HepG2 (cell line): ENCODE data around the gene CPNE4. TPM values are rescaled to one million over a fixed set of nuclear protein-coding genes. Genes with fewer than 3 reads are reported as not detected.

ENCODE experiments used
- ATAC-seq: fragments of 200-7000 bp; cut with Tn5 transposase; 3 replicates; pipeline ENCODE4 v1.9.1; 2020; ENCODE audit warnings: mild to moderate bottlenecking, moderate library complexity
- BruUV-seq: library from RNA; stranded (reverse); fragments of 400-500 nt; replicated peaks from 2 replicates; lab custom pipeline; 2021; lab: Mats Ljungman, UMichigan
- CTCF ChIA-PET: fragments of 300-600 bp; formaldehyde crosslinking; extraction: SDS; loops from one replicate; lab custom pipeline; 2021; ENCODE audit warnings: low total read pairs, inconsistent platforms, low intra/inter-chr PET ratio; lab: Yijun Ruan, JAX
- POLR2A ChIA-PET: fragments of 350-600 bp; sonication (Branson Sonifier 250); formaldehyde crosslinking; loops from one replicate; lab custom pipeline; 2020; ENCODE audit warnings: antibody characterized with exemption, inconsistent platforms; lab: Yijun Ruan, JAX
- DNase-seq: peaks from one replicate; pipeline ENCODE4 v3.0.0-alpha.2; 2015; ENCODE audit warnings: low spot score
- FAIRE-seq: peaks from 3 replicates; lab custom pipeline; 2011; peaks lifted over from hg19 to GRCh38; lab: Jason Lieb, UNC
- H2AFZ ChIP-seq: one replicate; pipeline ENCODE4 v1.6.1; 2011; ENCODE audit warnings: low read length, inconsistent platforms
- H3K27ac ChIP-seq: fragments of 300-600 bp; 3 replicates; pipeline ENCODE4 v1.8.0; 2011; ENCODE audit warnings: mixed run types, mild to moderate bottlenecking, mixed read lengths, low read length, inconsistent platforms; ENCODE audit not compliant: insufficient read depth; ENCODE audit errors: extremely low read length
- H3K27me3 ChIP-seq, 2 experiments: fragments of 200-600 bp in 1 of 2; 2 replicates in 1 of 2; 3 replicates in 1 of 2; pipeline versions ENCODE4 v1.6.0 to v1.8.0; 2011; ENCODE audit warnings: low read length in 2 of 2, mild to moderate bottlenecking in 2 of 2, moderate library complexity in 2 of 2, inconsistent platforms in 1 of 2; ENCODE audit not compliant: insufficient read depth in 2 of 2, control insufficient read depth in 1 of 2
- H3K36me3 ChIP-seq, 2 experiments: fragments of 200-600 bp in 1 of 2; replicated peaks in 1 of 2; 2 replicates in 1 of 2; 3 replicates in 1 of 2; pipeline versions ENCODE4 v1.5.1 to v1.8.0; 2011; ENCODE audit warnings: low read length in 2 of 2, inconsistent platforms in 1 of 2; ENCODE audit not compliant: insufficient read depth in 2 of 2, control insufficient read depth in 1 of 2
- H3K4me1 ChIP-seq: 2 replicates; pipeline ENCODE4 v1.5.1; 2012; ENCODE audit warnings: low read length, inconsistent platforms; ENCODE audit not compliant: insufficient read depth
- H3K4me2 ChIP-seq: 2 replicates; pipeline ENCODE4 v1.6.0; 2011; ENCODE audit warnings: low read depth, low read length, inconsistent platforms
- H3K4me3 ChIP-seq, 3 experiments: fragments of 200-600 bp in 1 of 3; sonication (generic), shearing (Covaris generic) in 1 of 3; replicated peaks in 1 of 3; 2 replicates each; pipeline ENCODE4 v1.5.1; 2011 to 2016; ENCODE audit warnings: low read length in 3 of 3, inconsistent platforms in 2 of 3, low read depth in 2 of 3, mild to moderate bottlenecking in 2 of 3, control low read depth in 1 of 3, mixed read lengths in 1 of 3; ENCODE audit not compliant: insufficient read depth in 1 of 3
- H3K79me2 ChIP-seq: one replicate; pipeline ENCODE4 v1.6.1; 2011; ENCODE audit warnings: low read length, inconsistent platforms; ENCODE audit not compliant: insufficient read depth
- H3K9ac ChIP-seq: 2 replicates; pipeline ENCODE4 v1.6.0; 2011; ENCODE audit warnings: mild to moderate bottlenecking, low read depth, low read length, inconsistent platforms; ENCODE audit not compliant: insufficient read depth
- H3K9me3 ChIP-seq: 2 replicates; pipeline ENCODE4 v1.5.1; 2012; ENCODE audit warnings: mild to moderate bottlenecking, low read length
- H4K20me1 ChIP-seq: 2 replicates; pipeline ENCODE4 v1.6.0; 2011; ENCODE audit warnings: inconsistent platforms, mild to moderate bottlenecking, low read length, moderate library complexity; ENCODE audit not compliant: insufficient read depth
- GTF3A ChIP-seq: sonication (generic); formaldehyde crosslinking; conservative IDR thresholded peaks from 2 replicates; pipeline ENCODE4 v1.4.0; 2020; ENCODE audit warnings: mild to moderate bottlenecking, missing genetic modification reagents
- IRF9 ChIP-seq: sonication (generic); formaldehyde crosslinking; IDR thresholded peaks from 2 replicates; pipeline ENCODE4 v1.8.0; 2022; ENCODE audit warnings: missing genetic modification reagents, mild to moderate bottlenecking, borderline replicate concordance
- MEIS1 ChIP-seq: sonication (generic); formaldehyde crosslinking; IDR thresholded peaks from 2 replicates; pipeline ENCODE4 v1.9.0; 2021; ENCODE audit warnings: mild to moderate bottlenecking, missing genetic modification reagents, moderate library complexity, borderline replicate concordance
- MIER3 ChIP-seq: IDR thresholded peaks from 2 replicates; pipeline ENCODE4 v1.6.1; 2016; ENCODE audit warnings: missing compliant biosample characterization, borderline replicate concordance
- NR2F1 ChIP-seq, 2 experiments: fragments of 450-650 bp in 1 of 2; formaldehyde crosslinking in 1 of 2; IDR thresholded peaks; 2 replicates each; pipeline versions ENCODE4 v1.5.0 to v1.6.1; 2016 to 2020; ENCODE audit warnings: mild to moderate bottlenecking in 1 of 2, missing compliant biosample characterization in 1 of 2, missing genetic modification reagents in 1 of 2, moderate library complexity in 1 of 2
- NRL ChIP-seq: sonication (generic); formaldehyde crosslinking; IDR thresholded peaks from 2 replicates; pipeline ENCODE4 v1.5.0; 2020; ENCODE audit warnings: missing genetic modification reagents, mild to moderate bottlenecking, moderate library complexity, borderline replicate concordance
- SCMH1 ChIP-seq: sonication (generic); formaldehyde crosslinking; IDR thresholded peaks from 2 replicates; pipeline ENCODE4 v1.9.0; 2021; ENCODE audit warnings: missing genetic modification reagents, mild to moderate bottlenecking, borderline replicate concordance
- SIN3A ChIP-seq: IDR thresholded peaks from 2 replicates; pipeline ENCODE4 v1.6.1; 2011; ENCODE audit warnings: low read depth, mild to moderate bottlenecking, control low read depth, low read length, borderline replicate concordance
- TCF7 ChIP-seq: sonication (generic); IDR thresholded peaks from 2 replicates; pipeline ENCODE4 v1.6.1; 2016; ENCODE audit warnings: antibody characterized with exemption, low read depth
- TERF1 ChIP-seq: sonication (generic); formaldehyde crosslinking; IDR thresholded peaks from 2 replicates; pipeline ENCODE4 v1.8.0; 2022; ENCODE audit warnings: mild to moderate bottlenecking, missing genetic modification reagents, moderate library complexity
- ZFP36L2 ChIP-seq: sonication (generic); formaldehyde crosslinking; IDR thresholded peaks from 2 replicates; pipeline ENCODE4 v1.4.0; 2020; ENCODE audit warnings: missing genetic modification reagents
- ZNF589 ChIP-seq: sonication (generic); formaldehyde crosslinking; conservative IDR thresholded peaks from 2 replicates; pipeline ENCODE4 v1.8.0; 2022; ENCODE audit warnings: mild to moderate bottlenecking, moderate library complexity, missing genetic modification reagents
- ZNF605 ChIP-seq: sonication (generic); formaldehyde crosslinking; IDR thresholded peaks from 2 replicates; pipeline ENCODE4 v1.8.0; 2022; ENCODE audit warnings: mild to moderate bottlenecking, missing genetic modification reagents
- ZNF780A ChIP-seq: sonication (generic); formaldehyde crosslinking; IDR thresholded peaks from 2 replicates; pipeline ENCODE4 v1.8.0; 2022; ENCODE audit warnings: mild to moderate bottlenecking, missing genetic modification reagents, moderate library complexity
- ZNF816 ChIP-seq: sonication (generic); formaldehyde crosslinking; IDR thresholded peaks from 2 replicates; pipeline ENCODE4 v1.8.0; 2022; ENCODE audit warnings: missing genetic modification reagents, mild to moderate bottlenecking, borderline replicate concordance
- ZZZ3 ChIP-seq: sonication (generic); formaldehyde crosslinking; IDR thresholded peaks from 2 replicates; pipeline ENCODE4 v1.4.0; 2020; ENCODE audit warnings: missing genetic modification reagents, mild to moderate bottlenecking, borderline replicate concordance
- in situ Hi-C: cut with HindIII; loops from 2 replicates; pipeline ENCODE4 v1.10.0; 2017; ENCODE audit warnings: low pct_unique_long_range_greater_than_20kb; ENCODE audit not compliant: extremely low pct_ligation_motif_present
- intact Hi-C: fragments of 100-400 bp; cut with micrococcal nuclease; formaldehyde crosslinking; loops from one replicate; pipeline ENCODE4 v1.10.0; 2022; ENCODE audit not compliant: unreplicated experiment
- polyA plus RNA-seq, 8 experiments: library from polyadenylated mRNA; depleted of rRNA in 3 of 8; stranded (reverse) in 7 of 8; unstranded in 1 of 8; fragments of >200 nt; fragmentation: Illumina TruSeq in 4 of 8; extraction: Trizol in 4 of 8; gene quantifications; 2 replicates each; pipeline versions ENCODE4 v1.2.1 to v1.2.3, GENCODE V29; 2011 to 2016; ENCODE audit warnings: low read depth in 4 of 8, missing spikeins in 1 of 8, mixed read lengths in 1 of 8; ENCODE audit not compliant: insufficient read depth in 1 of 8
- total RNA-seq, 5 experiments: library from RNA; depleted of rRNA; stranded (reverse); fragments of >200 nt; fragmentation: Illumina TruSeq; extraction: Trizol; gene quantifications; 2 replicates each; pipeline ENCODE4 v1.2.3, GENCODE V29; 2016; ENCODE audit warnings: low read depth in 1 of 5
- TF ChIP-seq, protein P1 (sequence below): sonication (generic); formaldehyde crosslinking; conservative IDR thresholded peaks from 2 replicates; pipeline ENCODE4 v1.4.0; 2020; ENCODE audit warnings: missing genetic modification reagents
- TF ChIP-seq, protein P2 (sequence below): sonication (generic); formaldehyde crosslinking; IDR thresholded peaks from 2 replicates; pipeline ENCODE4 v1.5.0; 2020; ENCODE audit warnings: mild to moderate bottlenecking, missing genetic modification reagents

CPNE4 gene
- total and polyA plus RNA-seq, 2 of the 13 experiments (the other 11 are each of a cell fraction or from before 2014, with no cell fraction given), result not detected

DNA sequence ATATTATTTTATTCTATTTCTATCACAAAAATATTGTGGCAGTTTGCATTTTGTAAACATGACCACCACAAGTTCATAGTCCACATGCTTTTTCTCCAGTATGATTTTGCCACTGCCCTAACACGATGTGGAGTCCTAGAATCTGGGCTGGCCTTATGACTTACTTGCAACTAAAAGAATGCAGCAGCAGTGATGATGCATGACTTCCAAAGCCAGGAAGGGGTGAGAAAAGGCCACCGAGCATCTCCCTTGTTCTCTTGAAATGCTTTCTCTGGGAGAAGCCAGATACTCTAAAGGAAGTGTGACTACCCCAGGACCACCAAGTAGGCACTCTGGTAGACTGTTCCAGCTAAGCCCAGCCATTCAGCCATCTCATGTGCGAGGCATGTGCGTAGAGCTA, 340.4 kb downstream of the CPNE4 start (continued):
- TF ChIP-seq, protein P1, sequence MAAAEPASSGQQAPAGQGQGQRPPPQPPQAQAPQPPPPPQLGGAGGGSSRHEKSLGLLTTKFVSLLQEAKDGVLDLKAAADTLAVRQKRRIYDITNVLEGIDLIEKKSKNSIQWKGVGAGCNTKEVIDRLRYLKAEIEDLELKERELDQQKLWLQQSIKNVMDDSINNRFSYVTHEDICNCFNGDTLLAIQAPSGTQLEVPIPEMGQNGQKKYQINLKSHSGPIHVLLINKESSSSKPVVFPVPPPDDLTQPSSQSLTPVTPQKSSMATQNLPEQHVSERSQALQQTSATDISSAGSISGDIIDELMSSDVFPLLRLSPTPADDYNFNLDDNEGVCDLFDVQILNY, result no peak
- TF ChIP-seq TCF7 (no peak), NRL (CRISPR knock-in tag) (no peak), SIN3A (no peak), IRF9 (CRISPR knock-in tag) (no peak), ZFP36L2 (CRISPR knock-in tag) (no peak), ZZZ3 (CRISPR knock-in tag) (no peak)

- Histone ChIP-seq H3K4me1 (no peaks in the 10 kb centered on the region), H3K27me3 (no peaks in the 10 kb centered on the region), H3K9ac (no peak overlapping the region), H3K4me3 (no peak overlapping the region), H4K20me1 (no peaks in the 10 kb centered on the region), H3K9me3 (no peaks in the 10 kb centered on the region), H3K4me2 (no peak overlapping the region), H3K27ac (no peak overlapping the region), H2AFZ (no peak overlapping the region), H3K79me2 (no peaks in the 10 kb centered on the region), H3K36me3 (no peaks in the 10 kb centered on the region)
- TF ChIP-seq MIER3, result no peak
- no peak for TF ChIP-seq TERF1 (CRISPR knock-in tag)
- TF ChIP-seq ZNF816 (CRISPR knock-in tag), result no peak
- no peak for TF ChIP-seq ZNF589 (CRISPR knock-in tag)
- TF ChIP-seq MEIS1, result no peak
- no peak for TF ChIP-seq ZNF780A (CRISPR knock-in tag)
- TF ChIP-seq GTF3A (CRISPR knock-in tag), result no peak
- no peak for TF ChIP-seq ZNF605
- TF ChIP-seq NR2F1 (CRISPR knock-in tag; IDR thresholded peaks at IDR 0.05), result no peak
- TF ChIP-seq, protein P2, sequence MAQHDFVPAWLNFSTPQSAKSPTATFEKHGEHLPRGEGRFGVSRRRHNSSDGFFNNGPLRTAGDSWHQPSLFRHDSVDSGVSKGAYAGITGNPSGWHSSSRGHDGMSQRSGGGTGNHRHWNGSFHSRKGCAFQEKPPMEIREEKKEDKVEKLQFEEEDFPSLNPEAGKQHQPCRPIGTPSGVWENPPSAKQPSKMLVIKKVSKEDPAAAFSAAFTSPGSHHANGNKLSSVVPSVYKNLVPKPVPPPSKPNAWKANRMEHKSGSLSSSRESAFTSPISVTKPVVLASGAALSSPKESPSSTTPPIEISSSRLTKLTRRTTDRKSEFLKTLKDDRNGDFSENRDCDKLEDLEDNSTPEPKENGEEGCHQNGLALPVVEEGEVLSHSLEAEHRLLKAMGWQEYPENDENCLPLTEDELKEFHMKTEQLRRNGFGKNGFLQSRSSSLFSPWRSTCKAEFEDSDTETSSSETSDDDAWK (CRISPR knock-in tag), result no peak
- TF ChIP-seq SCMH1 (CRISPR knock-in tag), result no peak
- ChIA-PET CTCF (no interaction called here), POLR2A (no interaction called here)
- ATAC-seq (no peak), DNase-seq (no peak), FAIRE-seq (no peak)
- intact Hi-C loops, result no loop called here
- no TSS peak for BruUV-seq
- in situ Hi-C loops, result no loop called here
These were observed 342.5 kb downstream of the CPNE4 start for GRCh38 chr3:131692356-131692755.
